ENCODE data around the gene ACOXL.

ACOXL gene

GRCh38 chr2:110807522-110807921, 75.1 kb downstream of the ACOXL start:
- Histone ChIP-seq H3K9me2 (replicated peaks; ENCODE audit: control insufficient read depth, low read length) (no peaks in the 10 kb centered on the region), H3K27ac (ENCODE audit: low read depth, low read length) (no peak overlapping the region), H3F3A (ENCODE audit: control insufficient read depth, insufficient read depth) (no peaks in the 10 kb centered on the region), H4K20me1 (ENCODE audit: control insufficient read depth, insufficient read depth, low read depth, low read length) (no peaks in the 10 kb centered on the region), H3K4me2 (ENCODE audit: low read length) (no peak overlapping the region), H3K27me3 (ENCODE audit: control insufficient read depth, low read length) (peaks cover 13% of the 10 kb centered on the region), H3K4me1 (ENCODE audit: control insufficient read depth, low read length) (peaks cover 26% of the 10 kb centered on the region), H3K36me3 (ENCODE audit: control insufficient read depth, low read length) (no peaks in the 10 kb centered on the region), H3K79me2 (ENCODE audit: control insufficient read depth, low read length) (no peaks in the 10 kb centered on the region), H3K9me3 (ENCODE audit: control insufficient read depth, insufficient read depth, low read length) (peaks cover 10% of the 10 kb centered on the region; the same call in 1 of the 2 replicates), H3K4me3 (ENCODE audit: low read length) (no peak overlapping the region)
- TF ChIP-seq CTCF (IDR thresholded peaks at IDR 0.05; ENCODE audit: low read depth, low read length, poor library complexity, severe bottlenecking): no peak
- TF ChIP-seq EZH2phosphoT487 (IDR thresholded peaks at IDR 0.05; ENCODE audit: borderline replicate concordance, low read length): no peak

- Histone ChIP-seq H3K27ac (ENCODE audit: low read depth, low read length) (no peak overlapping the region), H3K36me3 (ENCODE audit: control insufficient read depth, low read length) (no peaks in the 10 kb centered on the region), H3K4me2 (ENCODE audit: low read length) (no peak overlapping the region), H3K79me2 (ENCODE audit: control insufficient read depth, low read length) (no peaks in the 10 kb centered on the region), H3K9me2 (replicated peaks; ENCODE audit: control insufficient read depth, low read length) (no peaks in the 10 kb centered on the region), H3F3A (ENCODE audit: control insufficient read depth, insufficient read depth) (no peaks in the 10 kb centered on the region), H3K4me1 (ENCODE audit: control insufficient read depth, low read length) (peaks cover 24% of the 10 kb centered on the region), H3K27me3 (ENCODE audit: control insufficient read depth, low read length) (peaks cover under 1% of the 10 kb centered on the region; the same call in 1 of the 2 replicates), H3K4me3 (ENCODE audit: low read length) (no peak overlapping the region), H3K9me3 (ENCODE audit: control insufficient read depth, insufficient read depth, low read length) (no peaks in the 10 kb centered on the region), H4K20me1 (ENCODE audit: control insufficient read depth, insufficient read depth, low read depth, low read length) (no peaks in the 10 kb centered on the region)
- no peak for TF ChIP-seq CTCF (IDR thresholded peaks at IDR 0.05; ENCODE audit: low read depth, low read length, poor library complexity, severe bottlenecking)
- no peak for TF ChIP-seq EZH2phosphoT487 (IDR thresholded peaks at IDR 0.05; ENCODE audit: borderline replicate concordance, low read length)
Measured at GRCh38 chr2:110810404-110810803, 78.0 kb downstream of the ACOXL start.

GRCh38 chr2:110812726-110813645, 80.6 kb downstream of the ACOXL start:
- Histone ChIP-seq H3K9me3 (ENCODE audit: control insufficient read depth, insufficient read depth, low read length) (no peaks in the 10 kb centered on the region), H3K27ac (ENCODE audit: low read depth, low read length) (no peak overlapping the region), H3K79me2 (ENCODE audit: control insufficient read depth, low read length) (no peaks in the 10 kb centered on the region), H3K4me3 (ENCODE audit: low read length) (no peak overlapping the region), H3F3A (ENCODE audit: control insufficient read depth, insufficient read depth) (no peaks in the 10 kb centered on the region), H3K4me1 (ENCODE audit: control insufficient read depth, low read length) (peaks cover 28% of the 10 kb centered on the region), H3K27me3 (ENCODE audit: control insufficient read depth, low read length) (no peaks in the 10 kb centered on the region), H4K20me1 (ENCODE audit: control insufficient read depth, insufficient read depth, low read depth, low read length) (no peaks in the 10 kb centered on the region), H3K4me2 (ENCODE audit: low read length) (no peak overlapping the region), H3K9me2 (replicated peaks; ENCODE audit: control insufficient read depth, low read length) (no peaks in the 10 kb centered on the region), H3K36me3 (ENCODE audit: control insufficient read depth, low read length) (no peaks in the 10 kb centered on the region)
- TF ChIP-seq EZH2phosphoT487 (IDR thresholded peaks at IDR 0.05; ENCODE audit: borderline replicate concordance, low read length): no peak
- no peak for TF ChIP-seq CTCF (IDR thresholded peaks at IDR 0.05; ENCODE audit: low read depth, low read length, poor library complexity, severe bottlenecking)
